Islet of Langerhans (tissue), 1 donor: ENCODE measurements around the gene GAR1.
"Not testable (repeated sequence)": the region's sequence is repeated elsewhere in the genome, so short reads cannot be mapped to it uniquely, and the experiment has no call there.

Experiments
- FAIRE-seq: peaks from one replicate; lab custom pipeline; 2011; peaks lifted over from hg19 to GRCh38; lab: Jason Lieb, UNC

GAR1 gene

DNA sequence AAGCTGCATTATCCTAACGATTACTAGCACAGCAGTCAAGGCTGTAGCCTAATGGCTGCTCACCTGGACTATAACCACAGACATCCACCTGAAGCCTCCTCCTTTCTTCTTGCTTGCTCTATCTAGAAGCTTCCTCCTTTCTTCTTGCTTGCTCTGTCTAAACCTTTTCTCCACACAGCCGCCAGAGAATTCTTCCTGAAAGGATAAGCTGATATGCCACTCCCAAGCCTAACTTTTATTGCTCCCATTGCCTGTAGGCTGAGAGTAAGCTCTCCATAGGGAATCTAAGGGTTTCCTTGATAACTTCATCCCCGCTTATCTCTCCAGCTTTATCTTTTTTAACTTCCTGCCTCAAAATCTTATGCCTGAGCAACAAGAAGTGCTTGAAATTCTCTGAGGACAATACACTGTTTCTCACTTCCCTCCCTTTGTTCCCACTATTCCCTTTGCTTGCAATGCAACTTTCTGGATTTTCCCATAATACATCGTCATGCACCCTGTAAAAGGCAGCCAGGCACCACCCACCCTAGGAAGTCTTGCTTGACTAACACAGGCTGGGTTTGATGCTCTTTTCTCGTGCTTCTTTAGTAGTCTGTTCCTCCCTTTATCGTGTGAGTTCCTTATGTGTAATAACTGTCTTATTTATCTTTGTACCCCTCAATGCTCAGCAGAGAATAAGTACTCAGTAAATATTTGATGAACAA is 31.0 kb downstream of the GAR1 start:
- FAIRE-seq, result no peak

DNA sequence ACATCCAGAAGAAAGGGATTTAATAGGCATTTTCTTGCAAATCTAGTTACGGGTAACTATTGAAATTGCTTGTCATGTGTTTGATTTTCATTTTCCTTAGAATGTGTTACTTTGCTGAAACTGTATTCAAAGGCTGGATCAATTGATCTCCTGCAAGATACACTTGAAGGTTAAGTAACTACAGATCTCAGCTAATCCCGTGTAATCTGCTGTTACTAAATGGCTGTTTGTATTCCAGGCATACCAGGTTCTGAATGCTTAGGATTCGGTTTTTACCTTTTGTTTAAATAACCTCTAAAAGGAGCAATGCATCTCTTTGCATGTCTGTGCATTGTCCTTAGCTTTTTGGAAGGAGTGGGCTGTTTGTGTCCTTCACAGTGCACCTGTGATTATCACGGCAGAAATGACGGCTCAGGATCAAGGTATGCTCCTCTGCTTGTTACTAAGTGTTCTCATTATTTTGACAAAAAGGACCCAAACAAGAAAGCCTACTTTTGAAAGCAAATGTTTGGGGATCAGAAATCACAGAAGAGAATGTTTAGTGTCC is 32.4 kb downstream of the GAR1 start, which contains the start of gene LRIT3:
Gene LRIT3, plus strand, starts transcription at position 212 of the 547 bp plus-strand sequence. Its CDS starts 95 bp downstream, at position 307.
- FAIRE-seq, result no peak

- no peak for FAIRE-seq
Measured at GRCh38 chr4:109848501-109848900, 32.9 kb downstream of the GAR1 start.

DNA sequence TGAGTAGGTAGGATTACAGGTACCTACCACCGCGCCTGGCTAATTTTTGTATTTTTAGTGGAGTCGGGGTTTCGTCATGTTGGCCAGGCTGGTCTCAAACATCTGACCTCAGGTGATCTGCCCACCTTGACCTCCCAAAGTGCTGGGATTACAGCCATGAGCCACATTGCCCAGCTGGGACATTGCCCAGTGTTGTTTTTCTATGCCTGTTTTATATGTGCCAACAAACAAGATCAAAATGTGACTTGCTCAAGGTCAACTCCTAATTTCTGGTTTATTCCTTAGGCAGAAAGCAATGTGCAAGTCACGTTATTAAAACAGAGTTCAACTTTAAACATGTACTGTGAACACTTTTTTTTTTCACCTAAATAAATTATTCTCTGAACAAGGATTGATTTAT is 35.0 kb downstream of the GAR1 start:
- FAIRE-seq, result no peak

DNA sequence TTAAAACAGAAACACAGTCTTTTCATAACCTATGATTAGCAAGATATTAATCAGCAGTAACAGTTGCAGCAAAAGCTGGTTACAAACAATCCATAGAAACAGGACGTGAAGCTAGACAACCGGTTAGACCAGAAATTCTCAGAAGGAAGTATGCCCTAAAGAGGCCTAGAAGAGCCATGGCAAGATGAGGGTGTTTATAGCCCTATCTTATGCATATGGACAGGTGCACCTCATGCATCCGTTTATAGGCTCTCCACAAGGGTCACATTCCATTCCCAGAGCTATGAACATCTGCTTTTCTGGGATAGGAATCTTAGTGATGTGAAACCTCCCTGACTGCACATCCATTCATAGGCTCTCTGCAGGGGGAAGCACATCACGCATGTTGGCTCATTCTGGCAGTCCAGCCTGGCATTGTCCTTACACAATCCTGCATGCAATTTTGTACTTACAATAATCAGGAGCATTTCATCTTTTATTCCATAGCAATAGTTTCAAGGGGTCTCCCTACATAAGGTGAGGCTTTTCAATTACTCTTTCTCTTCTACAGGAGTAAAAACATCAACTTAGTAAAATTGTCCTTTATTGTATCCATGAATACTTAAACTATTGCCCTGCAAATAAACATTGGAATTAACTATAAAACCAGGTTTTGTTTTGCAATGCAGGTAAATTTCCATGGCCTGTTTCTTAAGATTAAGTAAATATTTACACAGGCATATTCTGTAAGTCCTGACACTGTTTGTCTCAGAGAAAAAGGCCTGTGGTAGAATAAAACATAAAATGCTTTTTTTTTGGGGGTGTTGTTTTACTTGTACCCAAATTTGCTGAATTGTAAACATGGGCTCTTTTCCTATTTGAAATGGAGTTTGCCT is 44.1 kb downstream of the GAR1 start:
- not testable (repeated sequence) for FAIRE-seq

GRCh38 chr4:109861271-109861670 is 45.7 kb downstream of the GAR1 start:
- no peak for FAIRE-seq

- FAIRE-seq, result no peak
Measured at GRCh38 chr4:109861916-109862511, 46.5 kb downstream of the GAR1 start.

DNA sequence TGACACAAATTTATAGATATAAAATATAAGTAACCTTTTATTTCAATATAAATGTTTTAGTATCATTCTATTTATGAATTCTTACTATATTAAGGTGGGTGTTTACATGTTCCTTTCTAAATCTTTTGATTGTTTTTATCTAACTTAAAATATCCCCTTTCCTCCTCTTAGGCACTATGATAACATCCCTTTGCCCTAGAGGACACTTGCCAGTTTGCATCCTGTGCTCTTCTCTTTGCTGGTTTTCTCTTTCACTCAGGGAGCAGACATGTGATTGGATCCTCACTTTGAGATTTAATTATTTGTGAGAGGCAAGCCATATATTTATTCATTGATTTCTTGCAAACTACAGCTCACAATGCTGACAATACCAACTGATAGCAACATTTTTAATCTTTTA is 48.6 kb downstream of the GAR1 start:
- FAIRE-seq, result no peak

GRCh38 chr4:109870061-109870460 is 54.5 kb downstream of the GAR1 start:
- no peak for FAIRE-seq

DNA sequence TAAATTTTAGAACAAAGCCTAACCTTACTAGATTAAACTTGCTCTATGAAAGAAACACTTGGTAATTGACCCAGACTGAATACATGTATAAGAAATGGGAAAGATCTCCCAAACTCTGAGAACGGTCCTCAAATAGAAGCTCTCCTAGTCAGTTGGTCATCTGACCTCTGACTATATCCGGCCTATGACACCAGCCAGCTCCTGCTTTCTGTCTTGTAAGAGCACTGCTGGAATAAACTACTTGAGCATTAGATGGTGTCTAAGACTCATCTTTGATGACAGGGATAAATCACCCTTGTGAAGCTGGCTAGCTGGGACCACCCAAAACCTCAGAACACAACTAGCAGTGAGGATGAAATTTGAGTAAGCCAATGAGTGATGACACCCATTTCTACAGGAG is 56.5 kb downstream of the GAR1 start:
- no peak for FAIRE-seq

DNA sequence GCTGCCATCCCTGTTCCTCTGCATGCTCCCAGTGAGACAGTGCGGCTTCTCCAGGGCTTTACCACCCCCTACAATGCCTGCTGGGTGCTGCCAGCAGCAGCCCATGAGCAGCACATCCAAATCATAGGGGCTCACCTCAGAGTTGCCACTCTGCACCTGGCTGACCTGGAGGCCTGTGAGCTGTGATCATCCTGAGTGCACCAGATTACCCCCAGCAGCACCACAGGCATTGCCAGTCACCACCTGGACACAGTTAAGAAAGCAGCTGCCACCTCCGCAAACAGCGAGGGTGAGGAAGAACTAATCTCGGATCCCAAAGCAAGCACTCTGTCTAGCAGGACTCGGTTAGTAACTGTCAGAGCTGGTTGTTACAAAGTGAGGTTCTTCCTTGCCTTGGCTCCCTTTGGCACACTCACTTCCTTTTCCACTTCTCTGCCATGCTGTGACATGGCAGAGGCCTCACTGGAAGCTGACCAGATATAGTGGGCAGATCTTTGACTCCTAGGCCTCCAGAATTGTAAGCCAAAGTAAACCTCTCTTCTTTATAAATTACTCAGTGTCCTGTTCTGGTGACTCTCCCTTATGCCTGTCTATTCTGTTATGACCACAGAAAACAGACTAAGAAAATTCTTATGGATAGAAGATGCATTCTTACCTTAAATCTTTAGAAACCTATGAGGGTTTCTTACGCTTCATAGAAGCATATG is 57.5 kb downstream of the GAR1 start:
- no peak for FAIRE-seq

DNA sequence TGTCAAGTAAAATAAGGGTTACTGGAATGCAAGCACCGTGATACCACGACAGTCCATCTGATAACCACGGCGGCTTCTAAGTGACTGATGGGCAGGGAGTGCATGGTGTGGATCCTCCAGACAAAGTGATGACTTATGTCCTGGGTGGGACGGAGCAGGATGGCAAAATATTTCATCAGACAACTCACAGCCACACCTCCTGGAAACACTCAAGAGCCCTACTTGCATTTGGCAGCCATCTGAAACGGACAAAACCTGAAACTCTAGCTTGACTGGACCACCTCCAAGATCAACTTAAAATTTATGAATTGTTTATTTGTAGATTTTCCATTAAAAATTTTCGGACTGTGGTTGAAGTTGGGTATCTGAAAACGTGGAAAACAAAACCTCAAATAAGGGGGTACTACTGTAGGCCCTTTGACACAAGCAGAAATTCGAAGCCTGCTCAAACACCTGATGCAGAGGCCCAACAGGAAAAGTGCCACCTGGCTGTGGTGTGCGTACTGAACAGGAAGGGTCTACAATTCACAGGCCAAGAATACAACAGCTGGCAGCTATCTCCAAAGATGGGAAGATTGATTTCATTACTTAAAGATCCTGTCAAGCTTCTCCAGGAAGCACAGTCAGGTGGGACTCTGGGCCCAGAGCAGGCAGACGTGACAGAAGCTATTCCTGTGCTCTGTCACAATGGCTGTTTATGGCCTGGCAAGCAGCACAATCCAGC is 58.4 kb downstream of the GAR1 start:
- no peak for FAIRE-seq
